GM19035 (cell line): ENCODE results near the gene LAMB4.

ENCODE experiments used
- ATAC-seq: cut with Tn5 transposase; IDR thresholded peaks from one replicate; pipeline ENCODE4 v1.9.1; 2021; ENCODE audit not compliant: unreplicated experiment

The LAMB4 gene

GRCh38 chr7:107973861-107974260 is 156.3 kb downstream of the LAMB4 start:
- ATAC-seq, result no peak
